ENCODE measurements around the gene RNF31. TPM values are rescaled to one million over a fixed set of nuclear protein-coding genes. Genes with fewer than 3 reads are reported as not detected.

RNF31 gene
- total and polyA plus RNA-seq, 2 of the 13 experiments (the other 11 are each of a cell fraction or from before 2014, with no cell fraction given) = 48.2 to 86.8 TPM

DNA sequence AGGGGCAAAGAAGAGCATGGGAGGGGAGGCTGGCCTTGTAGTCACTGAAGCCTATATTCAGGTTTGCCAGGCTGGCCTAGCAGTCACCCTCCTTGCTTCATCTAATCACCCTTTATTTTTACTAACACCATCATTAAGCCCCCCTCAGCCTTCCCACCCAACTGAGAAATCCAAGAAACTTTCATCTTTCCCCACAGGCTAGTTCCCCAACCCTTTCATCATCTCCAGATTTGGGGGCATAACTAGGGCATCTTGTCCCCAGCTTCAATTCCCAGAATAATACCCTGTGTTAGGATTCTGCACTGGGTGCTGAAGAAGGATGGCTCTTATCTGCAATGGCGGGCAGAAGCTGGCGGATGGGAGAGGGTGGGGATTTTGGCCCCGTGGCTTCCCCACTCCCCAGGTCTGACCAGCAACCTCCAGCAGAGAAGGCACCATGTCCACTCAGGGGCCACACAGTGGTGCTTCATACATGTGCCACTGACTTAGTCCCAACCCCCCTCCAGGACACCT lies 46.3 kb upstream of the RNF31 start (continued):
- no peak for TF ChIP-seq GATAD1 (CRISPR knock-in tag; IDR thresholded peaks at IDR 0.05)
- no peak for TF ChIP-seq REXO4 (CRISPR knock-in tag; IDR thresholded peaks at IDR 0.05; ENCODE audit: borderline replicate concordance)
- TF ChIP-seq, protein P1, sequence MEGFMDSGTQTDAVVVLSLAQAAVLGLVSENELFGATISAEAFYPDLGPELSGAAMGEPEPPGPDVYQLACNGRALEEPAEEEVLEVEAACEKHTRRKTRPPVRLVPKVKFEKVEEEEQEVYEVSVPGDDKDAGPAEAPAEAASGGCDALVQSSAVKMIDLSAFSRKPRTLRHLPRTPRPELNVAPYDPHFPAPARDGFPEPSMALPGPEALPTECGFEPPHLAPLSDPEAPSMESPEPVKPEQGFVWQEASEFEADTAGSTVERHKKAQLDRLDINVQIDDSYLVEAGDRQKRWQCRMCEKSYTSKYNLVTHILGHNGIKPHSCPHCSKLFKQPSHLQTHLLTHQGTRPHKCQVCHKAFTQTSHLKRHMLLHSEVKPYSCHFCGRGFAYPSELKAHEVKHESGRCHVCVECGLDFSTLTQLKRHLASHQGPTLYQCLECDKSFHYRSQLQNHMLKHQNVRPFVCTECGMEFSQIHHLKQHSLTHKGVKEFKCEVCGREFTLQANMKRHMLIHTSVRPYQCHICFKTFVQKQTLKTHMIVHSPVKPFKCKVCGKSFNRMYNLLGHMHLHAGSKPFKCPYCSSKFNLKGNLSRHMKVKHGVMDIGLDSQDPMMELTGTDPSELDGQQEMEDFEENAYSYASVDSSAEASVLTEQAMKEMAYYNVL (CRISPR knock-in tag; IDR thresholded peaks at IDR 0.05; ENCODE audit: borderline replicate concordance) = 0 out of 2 replicates have a peak, but pooled peaks have one; percentile 16
- TF ChIP-seq ZNF33A (CRISPR knock-in tag; IDR thresholded peaks at IDR 0.05; ENCODE audit: borderline replicate concordance) = no peak
- 0 out of 2 replicates have a peak, but pooled peaks have one; percentile 16 for TF ChIP-seq ZNF605 (CRISPR knock-in tag; IDR thresholded peaks at IDR 0.05)
- TF ChIP-seq EZH2 (conservative IDR thresholded peaks at IDR 0.05; ENCODE audit: low read depth, low read length) = no peak
- no peak for TF ChIP-seq ZNF441 (CRISPR knock-in tag; IDR thresholded peaks at IDR 0.05; ENCODE audit: borderline replicate concordance)
- TF ChIP-seq ZZZ3 (CRISPR knock-in tag; IDR thresholded peaks at IDR 0.05; ENCODE audit: borderline replicate concordance) = no peak
- no peak for TF ChIP-seq HOXD1 (CRISPR knock-in tag; IDR thresholded peaks at IDR 0.05)
- peak; percentile 73; the same call in 1 of the 2 replicates for TF ChIP-seq DNMT1 (CRISPR knock-in tag; IDR thresholded peaks at IDR 0.05)
- TF ChIP-seq RXRA (CRISPR knock-in tag; IDR thresholded peaks at IDR 0.05) = no peak
- TF ChIP-seq HNF4G (IDR thresholded peaks at IDR 0.05; ENCODE audit: borderline replicate concordance, low read depth, low read length) = no peak
- no peak for TF ChIP-seq HNF4G (CRISPR knock-in tag; IDR thresholded peaks at IDR 0.05; ENCODE audit: borderline replicate concordance, low read depth)
- TF ChIP-seq ZC3H4 (CRISPR knock-in tag; IDR thresholded peaks at IDR 0.05; ENCODE audit: borderline replicate concordance) = peak; percentile 88; the same call in 1 of the 2 replicates
- no peak for TF ChIP-seq ZNF432 (CRISPR knock-in tag; IDR thresholded peaks at IDR 0.05; ENCODE audit: borderline replicate concordance)
- TF ChIP-seq, protein P2, sequence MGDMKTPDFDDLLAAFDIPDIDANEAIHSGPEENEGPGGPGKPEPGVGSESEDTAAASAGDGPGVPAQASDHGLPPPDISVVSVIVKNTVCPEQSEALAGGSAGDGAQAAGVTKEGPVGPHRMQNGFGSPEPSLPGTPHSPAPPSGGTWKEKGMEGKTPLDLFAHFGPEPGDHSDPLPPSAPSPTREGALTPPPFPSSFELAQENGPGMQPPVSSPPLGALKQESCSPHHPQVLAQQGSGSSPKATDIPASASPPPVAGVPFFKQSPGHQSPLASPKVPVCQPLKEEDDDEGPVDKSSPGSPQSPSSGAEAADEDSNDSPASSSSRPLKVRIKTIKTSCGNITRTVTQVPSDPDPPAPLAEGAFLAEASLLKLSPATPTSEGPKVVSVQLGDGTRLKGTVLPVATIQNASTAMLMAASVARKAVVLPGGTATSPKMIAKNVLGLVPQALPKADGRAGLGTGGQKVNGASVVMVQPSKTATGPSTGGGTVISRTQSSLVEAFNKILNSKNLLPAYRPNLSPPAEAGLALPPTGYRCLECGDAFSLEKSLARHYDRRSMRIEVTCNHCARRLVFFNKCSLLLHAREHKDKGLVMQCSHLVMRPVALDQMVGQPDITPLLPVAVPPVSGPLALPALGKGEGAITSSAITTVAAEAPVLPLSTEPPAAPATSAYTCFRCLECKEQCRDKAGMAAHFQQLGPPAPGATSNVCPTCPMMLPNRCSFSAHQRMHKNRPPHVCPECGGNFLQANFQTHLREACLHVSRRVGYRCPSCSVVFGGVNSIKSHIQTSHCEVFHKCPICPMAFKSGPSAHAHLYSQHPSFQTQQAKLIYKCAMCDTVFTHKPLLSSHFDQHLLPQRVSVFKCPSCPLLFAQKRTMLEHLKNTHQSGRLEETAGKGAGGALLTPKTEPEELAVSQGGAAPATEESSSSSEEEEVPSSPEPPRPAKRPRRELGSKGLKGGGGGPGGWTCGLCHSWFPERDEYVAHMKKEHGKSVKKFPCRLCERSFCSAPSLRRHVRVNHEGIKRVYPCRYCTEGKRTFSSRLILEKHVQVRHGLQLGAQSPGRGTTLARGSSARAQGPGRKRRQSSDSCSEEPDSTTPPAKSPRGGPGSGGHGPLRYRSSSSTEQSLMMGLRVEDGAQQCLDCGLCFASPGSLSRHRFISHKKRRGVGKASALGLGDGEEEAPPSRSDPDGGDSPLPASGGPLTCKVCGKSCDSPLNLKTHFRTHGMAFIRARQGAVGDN (CRISPR knock-in tag; IDR thresholded peaks at IDR 0.05) = peak; percentile 31; the same call in 1 of the 2 replicates
- no peak for TF ChIP-seq RCOR2 (CRISPR knock-in tag; IDR thresholded peaks at IDR 0.05)
- peak; percentile 21; the same call in 1 of the 2 replicates for TF ChIP-seq POLR2AphosphoS5 (IDR thresholded peaks at IDR 0.05; ENCODE audit: low read depth, low read length)
- no peak for TF ChIP-seq ZNF629 (CRISPR knock-in tag; conservative IDR thresholded peaks at IDR 0.05)
- TF ChIP-seq RBFOX2 (IDR thresholded peaks at IDR 0.05; ENCODE audit: low read depth, low read length) = 0 out of 2 replicates have a peak, but pooled peaks have one; percentile 4
- TF ChIP-seq, protein P3, sequence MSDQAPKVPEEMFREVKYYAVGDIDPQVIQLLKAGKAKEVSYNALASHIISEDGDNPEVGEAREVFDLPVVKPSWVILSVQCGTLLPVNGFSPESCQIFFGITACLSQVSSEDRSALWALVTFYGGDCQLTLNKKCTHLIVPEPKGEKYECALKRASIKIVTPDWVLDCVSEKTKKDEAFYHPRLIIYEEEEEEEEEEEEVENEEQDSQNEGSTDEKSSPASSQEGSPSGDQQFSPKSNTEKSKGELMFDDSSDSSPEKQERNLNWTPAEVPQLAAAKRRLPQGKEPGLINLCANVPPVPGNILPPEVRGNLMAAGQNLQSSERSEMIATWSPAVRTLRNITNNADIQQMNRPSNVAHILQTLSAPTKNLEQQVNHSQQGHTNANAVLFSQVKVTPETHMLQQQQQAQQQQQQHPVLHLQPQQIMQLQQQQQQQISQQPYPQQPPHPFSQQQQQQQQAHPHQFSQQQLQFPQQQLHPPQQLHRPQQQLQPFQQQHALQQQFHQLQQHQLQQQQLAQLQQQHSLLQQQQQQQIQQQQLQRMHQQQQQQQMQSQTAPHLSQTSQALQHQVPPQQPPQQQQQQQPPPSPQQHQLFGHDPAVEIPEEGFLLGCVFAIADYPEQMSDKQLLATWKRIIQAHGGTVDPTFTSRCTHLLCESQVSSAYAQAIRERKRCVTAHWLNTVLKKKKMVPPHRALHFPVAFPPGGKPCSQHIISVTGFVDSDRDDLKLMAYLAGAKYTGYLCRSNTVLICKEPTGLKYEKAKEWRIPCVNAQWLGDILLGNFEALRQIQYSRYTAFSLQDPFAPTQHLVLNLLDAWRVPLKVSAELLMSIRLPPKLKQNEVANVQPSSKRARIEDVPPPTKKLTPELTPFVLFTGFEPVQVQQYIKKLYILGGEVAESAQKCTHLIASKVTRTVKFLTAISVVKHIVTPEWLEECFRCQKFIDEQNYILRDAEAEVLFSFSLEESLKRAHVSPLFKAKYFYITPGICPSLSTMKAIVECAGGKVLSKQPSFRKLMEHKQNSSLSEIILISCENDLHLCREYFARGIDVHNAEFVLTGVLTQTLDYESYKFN (CRISPR knock-in tag; conservative IDR thresholded peaks at IDR 0.05) = 0 out of 2 replicates have a peak, but pooled peaks have one; percentile 22

Data from HepG2 (cell line).